Measurements from ENCODE around the gene PRDM16. TPM values are rescaled to one million over a fixed set of nuclear protein-coding genes. Genes with fewer than 3 reads are reported as not detected.

The PRDM16 gene
- total RNA-seq, 1 experiment from 2014 or later: not detected

DNA sequence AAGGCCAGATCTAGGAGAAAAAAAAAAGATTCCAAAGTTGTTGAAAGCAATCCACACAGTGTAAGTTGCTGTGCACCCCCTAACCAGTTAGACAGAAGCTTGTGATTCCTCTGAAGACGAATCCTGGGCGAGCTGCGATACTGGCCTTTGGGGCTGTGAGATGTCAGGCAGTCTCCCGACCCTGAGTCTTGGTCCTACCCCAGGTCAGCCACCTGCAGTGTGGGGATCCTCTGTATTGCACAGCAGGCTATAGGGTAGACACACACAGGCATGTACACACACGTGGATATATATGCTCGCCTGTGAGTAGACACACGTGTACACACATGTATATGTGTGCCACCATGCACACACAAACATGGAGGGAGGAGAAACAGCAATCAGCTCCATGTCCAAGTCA lies 34.8 kb upstream of the PRDM16 start:
- BruUV-seq (replicated peaks): no TSS peak
- CTCF ChIA-PET: no interaction called here
- POLR2A ChIA-PET: no interaction called here
- H3K27me3 Mint-ChIP-seq (ENCODE audit: insufficient read depth, unreplicated experiment): no peaks in the 10 kb centered on the region
- intact Hi-C loops (cut with micrococcal nuclease): no loop called here
- no peak overlapping the region for H3K4me3 Mint-ChIP-seq (ENCODE audit: unreplicated experiment)
- no peaks in the 10 kb centered on the region for H3K4me1 Mint-ChIP-seq (ENCODE audit: insufficient read depth, unreplicated experiment)
- TF ChIP-seq, protein P1, sequence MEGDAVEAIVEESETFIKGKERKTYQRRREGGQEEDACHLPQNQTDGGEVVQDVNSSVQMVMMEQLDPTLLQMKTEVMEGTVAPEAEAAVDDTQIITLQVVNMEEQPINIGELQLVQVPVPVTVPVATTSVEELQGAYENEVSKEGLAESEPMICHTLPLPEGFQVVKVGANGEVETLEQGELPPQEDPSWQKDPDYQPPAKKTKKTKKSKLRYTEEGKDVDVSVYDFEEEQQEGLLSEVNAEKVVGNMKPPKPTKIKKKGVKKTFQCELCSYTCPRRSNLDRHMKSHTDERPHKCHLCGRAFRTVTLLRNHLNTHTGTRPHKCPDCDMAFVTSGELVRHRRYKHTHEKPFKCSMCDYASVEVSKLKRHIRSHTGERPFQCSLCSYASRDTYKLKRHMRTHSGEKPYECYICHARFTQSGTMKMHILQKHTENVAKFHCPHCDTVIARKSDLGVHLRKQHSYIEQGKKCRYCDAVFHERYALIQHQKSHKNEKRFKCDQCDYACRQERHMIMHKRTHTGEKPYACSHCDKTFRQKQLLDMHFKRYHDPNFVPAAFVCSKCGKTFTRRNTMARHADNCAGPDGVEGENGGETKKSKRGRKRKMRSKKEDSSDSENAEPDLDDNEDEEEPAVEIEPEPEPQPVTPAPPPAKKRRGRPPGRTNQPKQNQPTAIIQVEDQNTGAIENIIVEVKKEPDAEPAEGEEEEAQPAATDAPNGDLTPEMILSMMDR (IDR thresholded peaks at IDR 0.05; ENCODE audit: unreplicated experiment): no peak
- H3K27ac Mint-ChIP-seq (ENCODE audit: low read depth, unreplicated experiment): no peak overlapping the region
- H3K9me3 Mint-ChIP-seq (ENCODE audit: unreplicated experiment): no peaks in the 10 kb centered on the region
- no peak for DNase-seq (ENCODE audit: unreplicated experiment)
- no peaks in the 10 kb centered on the region for H3K36me3 Mint-ChIP-seq (ENCODE audit: insufficient read depth, unreplicated experiment)

DNA sequence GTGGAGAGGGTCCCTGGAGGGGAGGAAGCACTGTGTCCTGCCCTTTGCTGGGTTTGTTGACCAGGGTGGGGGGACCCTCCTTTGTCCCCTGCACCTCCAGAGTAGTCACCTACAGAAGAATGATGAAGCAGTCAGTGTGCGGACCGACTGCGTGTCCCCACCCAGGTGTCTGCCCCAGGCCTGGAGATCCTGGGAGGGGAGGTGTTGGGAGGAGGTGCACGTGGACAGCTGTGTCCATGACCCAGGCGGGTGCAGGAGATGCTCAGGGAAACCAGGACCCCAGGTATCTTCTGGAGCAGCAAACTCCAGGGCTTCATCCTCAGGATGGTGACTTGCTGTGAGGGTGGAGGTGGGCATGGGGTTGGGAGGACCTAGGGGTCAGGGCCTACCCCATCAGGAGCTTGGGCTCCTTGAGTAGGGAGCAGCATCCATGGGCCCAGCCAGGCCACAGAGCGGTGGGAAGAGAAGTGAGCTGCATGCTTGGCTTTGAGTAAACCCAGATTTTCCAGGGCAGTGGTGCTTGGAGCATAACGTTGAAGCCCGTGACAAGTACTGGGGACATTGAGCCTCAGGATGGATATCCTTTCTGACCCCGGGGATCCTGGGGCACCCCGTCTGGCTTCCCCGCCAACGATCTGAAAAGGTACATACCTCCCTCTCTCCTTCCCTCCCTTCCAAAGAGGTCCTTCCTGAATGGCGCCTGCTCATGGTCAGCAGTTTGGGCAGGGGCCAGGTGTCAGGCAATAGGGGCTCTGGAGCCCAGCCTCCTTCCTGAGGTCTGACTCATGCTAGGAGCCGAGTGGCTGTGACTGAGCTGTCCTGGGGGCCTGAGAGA lies 34.1 kb upstream of the PRDM16 start:
- Mint-ChIP-seq H3K27me3 (ENCODE audit: insufficient read depth, unreplicated experiment) (no peaks in the 10 kb centered on the region), H3K9me3 (ENCODE audit: unreplicated experiment) (no peaks in the 10 kb centered on the region), H3K36me3 (ENCODE audit: insufficient read depth, unreplicated experiment) (no peaks in the 10 kb centered on the region), H3K4me3 (ENCODE audit: unreplicated experiment) (no peak overlapping the region), H3K4me1 (ENCODE audit: insufficient read depth, unreplicated experiment) (no peaks in the 10 kb centered on the region), H3K27ac (ENCODE audit: low read depth, unreplicated experiment) (no peak overlapping the region)
- no peak for DNase-seq (ENCODE audit: unreplicated experiment)
- TF ChIP-seq, protein P1 (IDR thresholded peaks at IDR 0.05; ENCODE audit: unreplicated experiment): no peak
- BruUV-seq (replicated peaks): no TSS peak
- POLR2A ChIA-PET: no interaction called here
- intact Hi-C loops (cut with micrococcal nuclease): no loop called here
- CTCF ChIA-PET: no interaction called here

- TF ChIP-seq, protein P1 (IDR thresholded peaks at IDR 0.05; ENCODE audit: unreplicated experiment): no peak
- DNase-seq (ENCODE audit: unreplicated experiment): no peak
- H3K4me3 Mint-ChIP-seq (ENCODE audit: unreplicated experiment): no peak overlapping the region
- H3K9me3 Mint-ChIP-seq (ENCODE audit: unreplicated experiment): no peaks in the 10 kb centered on the region
- no peaks in the 10 kb centered on the region for H3K4me1 Mint-ChIP-seq (ENCODE audit: insufficient read depth, unreplicated experiment)
- POLR2A ChIA-PET: no interaction called here
- H3K27ac Mint-ChIP-seq (ENCODE audit: low read depth, unreplicated experiment): no peak overlapping the region
- BruUV-seq (replicated peaks): no TSS peak
- H3K27me3 Mint-ChIP-seq (ENCODE audit: insufficient read depth, unreplicated experiment): no peaks in the 10 kb centered on the region
- intact Hi-C loops (cut with micrococcal nuclease): no loop called here
- no peaks in the 10 kb centered on the region for H3K36me3 Mint-ChIP-seq (ENCODE audit: insufficient read depth, unreplicated experiment)
- CTCF ChIA-PET: no interaction called here
Observed at GRCh38 chr1:3035563-3036446, 33.2 kb upstream of the PRDM16 start.

- CTCF ChIA-PET: no interaction called here
- Mint-ChIP-seq H3K36me3 (ENCODE audit: insufficient read depth, unreplicated experiment) (no peaks in the 10 kb centered on the region), H3K4me1 (ENCODE audit: insufficient read depth, unreplicated experiment) (no peaks in the 10 kb centered on the region), H3K27me3 (ENCODE audit: insufficient read depth, unreplicated experiment) (no peaks in the 10 kb centered on the region), H3K27ac (ENCODE audit: low read depth, unreplicated experiment) (no peak overlapping the region), H3K9me3 (ENCODE audit: unreplicated experiment) (no peaks in the 10 kb centered on the region), H3K4me3 (ENCODE audit: unreplicated experiment) (no peak overlapping the region)
- TF ChIP-seq, protein P1 (IDR thresholded peaks at IDR 0.05; ENCODE audit: unreplicated experiment): no peak
- intact Hi-C loops (cut with micrococcal nuclease): no loop called here
- no peak for DNase-seq (ENCODE audit: unreplicated experiment)
- BruUV-seq (replicated peaks): no TSS peak
- POLR2A ChIA-PET: no interaction called here
Observed at GRCh38 chr1:3036447-3037280, 32.3 kb upstream of the PRDM16 start.

Measured in MCF 10A (cell line).